GM12891 (cell line): Measurements from ENCODE around the gene LRP1B.

ENCODE experiments used
- POLR2A ChIP-seq: IDR thresholded peaks from 2 replicates; pipeline ENCODE4 v1.6.1; 2011; ENCODE audit warnings: low read depth, low read length, control low read depth
- POLR2AphosphoS5 ChIP-seq: IDR thresholded peaks from 2 replicates; pipeline ENCODE4 v1.6.1; 2011; ENCODE audit warnings: low read depth, low read length, control low read depth
- TAF1 ChIP-seq: IDR thresholded peaks from 2 replicates; pipeline ENCODE4 v1.6.1; 2011; ENCODE audit warnings: low read depth, low read length, control low read depth

GRCh38 chr2:140943867-140944266, 1186.9 kb downstream of the LRP1B start:
- TF ChIP-seq POLR2AphosphoS5 = no peak
- no peak for TF ChIP-seq POLR2A
- no peak for TF ChIP-seq TAF1
